AG04450 (cell line): ENCODE results near the gene CHST13. TPM values are rescaled to one million over a fixed set of nuclear protein-coding genes. Genes with fewer than 3 reads are reported as not detected.

Experiments used
- CTCF ChIA-PET: fragments of 300-600, 350-600 bp; formaldehyde crosslinking; extraction: SDS; loops from one replicate; lab custom pipeline; 2022; ENCODE audit warnings: antibody characterized with exemption, inconsistent platforms; lab: Charles Lee
- POLR2A ChIA-PET: fragments of 350-600 bp; formaldehyde crosslinking; extraction: SDS; loops from one replicate; lab custom pipeline; 2021; ENCODE audit warnings: antibody characterized with exemption, inconsistent platforms; lab: Yijun Ruan, JAX
- DNase-seq: peaks from one replicate; pipeline ENCODE4 v3.0.0-alpha.2; 2011; ENCODE audit warnings: low read depth, low spot score
- H3K27ac ChIP-seq: one replicate; pipeline ENCODE4 v1.5.1; 2012; ENCODE audit warnings: low read depth, low read length, control low read depth
- H3K27me3 ChIP-seq: one replicate; pipeline ENCODE4 v1.6.0; 2012; ENCODE audit warnings: low read length; ENCODE audit not compliant: control insufficient read depth, insufficient read depth
- H3K4me3 ChIP-seq: 2 replicates; pipeline ENCODE4 v1.5.1; 2011; ENCODE audit warnings: mild to moderate bottlenecking, low read depth, low read length, control low read depth
- H3K9me3 ChIP-seq: 2 replicates; pipeline ENCODE4 v1.5.1; 2012; ENCODE audit warnings: low read length; ENCODE audit not compliant: control insufficient read depth, insufficient read depth
- CTCF ChIP-seq: IDR thresholded peaks from 2 replicates; pipeline ENCODE4 v1.5.1; 2011; ENCODE audit warnings: low read depth, low read length, control low read depth, inconsistent platforms
- polyA plus RNA-seq: library from polyadenylated mRNA; depleted of rRNA; stranded (reverse); fragments of >200 nt; gene quantifications from 2 replicates; pipeline ENCODE4 v1.2.3, GENCODE V29; 2011

The CHST13 gene
- polyA plus RNA-seq, 1 experiment = not detected

- ChIA-PET CTCF (interaction anchor here (6.8 kb wide), 1 partner anchor 15 kb away, joined by 37 read pairs; the partner anchor contains the start of gene CHST13), POLR2A (no interaction called here)
- no peak overlapping the region for H3K4me3 ChIP-seq
- no peak for TF ChIP-seq CTCF
- peaks cover 7% of the 10 kb centered on the region for H3K27me3 ChIP-seq
- no peaks in the 10 kb centered on the region; the same call in 1 of the 2 replicates for H3K9me3 ChIP-seq
- H3K27ac ChIP-seq = no peak overlapping the region
- DNase-seq = no peak
These were observed 16.1 kb upstream of the CHST13 start for GRCh38 chr3:126507886-126508285.

GRCh38 chr3:126508564-126508964, 15.4 kb upstream of the CHST13 start:
- Histone ChIP-seq H3K4me3 (no peak overlapping the region), H3K9me3 (no peaks in the 10 kb centered on the region), H3K27ac (no peak overlapping the region), H3K27me3 (peaks cover 7% of the 10 kb centered on the region)
- CTCF ChIA-PET = interaction anchor here (1.4 to 6.8 kb wide), 2 partner anchors 11 to 14 kb away, joined by 4 to 37 read pairs; partner anchors contain the start of gene CHST13
- no peak for TF ChIP-seq CTCF
- POLR2A ChIA-PET = interaction anchor here (0.6 kb wide), 1 partner anchor 913 kb away, joined by 3 read pairs; the partner anchor contains the start of gene OSBPL11
- no peak for DNase-seq

GRCh38 chr3:126509597-126510307, 14.2 kb upstream of the CHST13 start:
- TF ChIP-seq CTCF = no peak
- Histone ChIP-seq H3K4me3 (no peak overlapping the region), H3K27ac (no peak overlapping the region), H3K9me3 (no peaks in the 10 kb centered on the region), H3K27me3 (peaks cover 7% of the 10 kb centered on the region)
- ChIA-PET CTCF (interaction anchor here (1.4 to 6.8 kb wide), 2 partner anchors 9 to 13 kb away, joined by 4 to 37 read pairs; partner anchors contain the start of gene CHST13), POLR2A (no interaction called here)
- no peak for DNase-seq

- peaks cover 4% of the 10 kb centered on the region for H3K27me3 ChIP-seq
- TF ChIP-seq CTCF = no peak
- POLR2A ChIA-PET = no interaction called here
- no peak overlapping the region for H3K27ac ChIP-seq
- H3K9me3 ChIP-seq = no peaks in the 10 kb centered on the region
- no peak overlapping the region for H3K4me3 ChIP-seq
- no peak for DNase-seq
- CTCF ChIA-PET = interaction anchor here (6.8 kb wide), 1 partner anchor 12 kb away, joined by 37 read pairs; the partner anchor contains the start of gene CHST13
These were observed 13.5 kb upstream of the CHST13 start for GRCh38 chr3:126510308-126510910.
